Measurements from ENCODE around the gene THNSL1. TPM values are rescaled to one million over a fixed set of nuclear protein-coding genes. Genes with fewer than 3 reads are reported as not detected.
A peak's percentile ranks its signal among the peaks of the same experiment; 100 is the strongest.

The THNSL1 gene
- total and polyA plus RNA-seq, 2 of the 13 experiments (the other 11 are each of a cell fraction or from before 2014, with no cell fraction given): 1.3 to 3.8 TPM

- TF ChIP-seq SP2 (CRISPR knock-in tag; IDR thresholded peaks at IDR 0.05): peak; percentile 72
- TF ChIP-seq KDM2A (CRISPR knock-in tag; IDR thresholded peaks at IDR 0.05; ENCODE audit: borderline replicate concordance, low read depth): peak; percentile 86
- no peak for TF ChIP-seq BCLAF1 (IDR thresholded peaks at IDR 0.05)
- peak; percentile 78; the same call in 1 of the 2 replicates for TF ChIP-seq SMAD1 (CRISPR knock-in tag; IDR thresholded peaks at IDR 0.05; ENCODE audit: borderline replicate concordance, low read depth)
- peak; percentile 79 for TF ChIP-seq RBM39 (IDR thresholded peaks at IDR 0.05; ENCODE audit: low read depth, low read length, poor library complexity, severe bottlenecking)
- peak; percentile 10; the same call in 1 of the 2 replicates for TF ChIP-seq RARA (CRISPR knock-in tag; IDR thresholded peaks at IDR 0.05)
- peak; percentile 84; the same call in 1 of the 2 replicates for TF ChIP-seq ZNF766 (CRISPR knock-in tag; IDR thresholded peaks at IDR 0.05; ENCODE audit: borderline replicate concordance)
- no peak for TF ChIP-seq PHF5A (CRISPR knock-in tag; IDR thresholded peaks at IDR 0.05; ENCODE audit: low read depth, unreplicated experiment)
- TF ChIP-seq ETV5 (CRISPR knock-in tag; IDR thresholded peaks at IDR 0.05; ENCODE audit: borderline replicate concordance): 0 out of 2 replicates have a peak, but pooled peaks have one; percentile 23
- TF ChIP-seq ZFP82 (CRISPR knock-in tag; IDR thresholded peaks at IDR 0.05; ENCODE audit: borderline replicate concordance): peak; percentile 94
- peak; percentile 82; the same call in 1 of the 2 replicates for TF ChIP-seq TP53 (CRISPR knock-in tag; conservative IDR thresholded peaks at IDR 0.05)
- peak; percentile 77 for TF ChIP-seq PAXIP1 (CRISPR knock-in tag; conservative IDR thresholded peaks at IDR 0.05)
- peak; percentile 87 for TF ChIP-seq TMF1 (CRISPR knock-in tag; IDR thresholded peaks at IDR 0.05; ENCODE audit: low read depth)
- peak; percentile 97 for TF ChIP-seq ZSCAN5A (CRISPR knock-in tag; IDR thresholded peaks at IDR 0.05; ENCODE audit: borderline replicate concordance)
- peak; percentile 30; the same call in 1 of the 2 replicates for TF ChIP-seq CHD2 (IDR thresholded peaks at IDR 0.05; ENCODE audit: low read depth, low read length)
- TF ChIP-seq THAP9 (CRISPR knock-in tag; IDR thresholded peaks at IDR 0.05; ENCODE audit: borderline replicate concordance): peak; percentile 88
These were observed at the start of gene THNSL1 (continued) for GRCh38 chr10:25016376-25017153.
